ENCODE measurements around the gene ITFG1. TPM values are rescaled to one million over a fixed set of nuclear protein-coding genes. Genes with fewer than 3 reads are reported as not detected.
"Not testable (repeated sequence)": the region's sequence is repeated elsewhere in the genome, so short reads cannot be mapped to it uniquely, and the experiment has no call there.

ITFG1 gene
- total and polyA plus RNA-seq, 3 donors from 2014 or later: 94.7 to 130 (median 121) TPM

DNA sequence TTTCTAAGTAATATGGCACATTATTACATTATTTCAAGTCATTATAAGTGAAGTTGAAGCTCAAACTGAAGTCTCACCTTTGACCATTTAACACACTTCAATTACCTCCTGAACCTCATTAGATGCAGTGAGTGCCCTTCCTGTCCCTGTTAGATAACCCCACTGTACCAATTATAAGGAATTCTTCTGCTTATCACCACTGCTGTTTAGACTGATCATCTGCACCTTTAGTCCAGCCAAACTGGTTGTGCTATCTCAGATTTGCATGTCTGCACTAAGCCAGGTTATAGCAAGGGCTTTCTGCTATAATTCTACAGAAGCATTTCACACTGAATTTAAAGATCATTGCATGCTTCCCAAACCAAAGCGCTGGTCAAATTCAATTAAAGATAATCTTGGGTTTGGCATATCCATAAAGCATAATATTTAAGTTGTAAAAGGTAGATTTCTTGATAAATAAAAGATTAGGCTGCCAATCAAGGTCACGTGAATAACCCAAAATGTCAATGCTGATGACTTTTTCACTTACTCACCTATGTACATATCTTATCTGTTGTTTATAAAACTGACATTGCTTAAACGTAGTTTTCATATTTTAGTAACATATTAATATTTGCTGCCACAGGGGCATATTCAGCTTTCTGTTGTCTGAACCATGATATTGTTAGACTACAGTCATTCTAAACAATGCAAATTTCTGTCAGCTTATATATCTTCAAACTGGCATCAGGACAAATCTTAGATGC is 11.9 kb downstream of the ITFG1 start:
- H3K4me1 ChIP-seq: peaks cover 6% of the 10 kb centered on the region
- intact Hi-C loops (cut with DNase I; ENCODE audit: low total_unique reads): no loop called here
- no peaks in the 10 kb centered on the region for H3K9me3 ChIP-seq
- no peaks in the 10 kb centered on the region for H3K27me3 ChIP-seq
- H3K27ac ChIP-seq: no peak overlapping the region
- no peak overlapping the region for H3K4me3 ChIP-seq
- TF ChIP-seq, protein P1, sequence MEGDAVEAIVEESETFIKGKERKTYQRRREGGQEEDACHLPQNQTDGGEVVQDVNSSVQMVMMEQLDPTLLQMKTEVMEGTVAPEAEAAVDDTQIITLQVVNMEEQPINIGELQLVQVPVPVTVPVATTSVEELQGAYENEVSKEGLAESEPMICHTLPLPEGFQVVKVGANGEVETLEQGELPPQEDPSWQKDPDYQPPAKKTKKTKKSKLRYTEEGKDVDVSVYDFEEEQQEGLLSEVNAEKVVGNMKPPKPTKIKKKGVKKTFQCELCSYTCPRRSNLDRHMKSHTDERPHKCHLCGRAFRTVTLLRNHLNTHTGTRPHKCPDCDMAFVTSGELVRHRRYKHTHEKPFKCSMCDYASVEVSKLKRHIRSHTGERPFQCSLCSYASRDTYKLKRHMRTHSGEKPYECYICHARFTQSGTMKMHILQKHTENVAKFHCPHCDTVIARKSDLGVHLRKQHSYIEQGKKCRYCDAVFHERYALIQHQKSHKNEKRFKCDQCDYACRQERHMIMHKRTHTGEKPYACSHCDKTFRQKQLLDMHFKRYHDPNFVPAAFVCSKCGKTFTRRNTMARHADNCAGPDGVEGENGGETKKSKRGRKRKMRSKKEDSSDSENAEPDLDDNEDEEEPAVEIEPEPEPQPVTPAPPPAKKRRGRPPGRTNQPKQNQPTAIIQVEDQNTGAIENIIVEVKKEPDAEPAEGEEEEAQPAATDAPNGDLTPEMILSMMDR (IDR thresholded peaks at IDR 0.05): no peak
- 82 to 85% methylated on average over 3 of the region's 3 CpGs for WGBS, 2 donors
- DNase-seq: no peak
- H3K36me3 ChIP-seq (ENCODE audit: low read depth, missing control alignments): no peaks in the 10 kb centered on the region

DNA sequence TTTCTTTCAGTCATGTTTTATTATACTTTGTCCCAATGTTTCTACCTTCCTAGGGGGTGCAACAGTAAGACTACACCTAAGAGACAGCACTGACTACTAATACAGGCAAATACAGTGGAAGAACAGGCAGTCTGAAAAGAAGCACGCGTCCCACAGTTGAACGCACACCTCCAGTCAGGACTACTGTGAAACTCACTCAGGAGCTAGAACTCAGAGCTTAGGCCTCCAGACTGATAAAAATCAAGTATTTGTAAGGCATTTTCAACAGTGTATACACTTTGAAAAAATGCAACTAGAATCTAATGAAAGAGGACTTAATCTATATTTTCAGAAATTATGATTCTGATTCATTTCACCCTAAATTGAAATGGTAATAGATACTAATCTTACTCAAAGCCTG is 14.4 kb downstream of the ITFG1 start:
- Histone ChIP-seq H3K27ac (peak overlapping the region in 1 of 2 donors; percentile 26), H3K36me3 (ENCODE audit: low read depth, missing control alignments) (no peaks in the 10 kb centered on the region), H3K9me3 (no peaks in the 10 kb centered on the region), H3K27me3 (no peaks in the 10 kb centered on the region), H3K4me1 (peaks cover 6% of the 10 kb centered on the region), H3K4me3 (no peak overlapping the region)
- intact Hi-C loops (cut with DNase I; ENCODE audit: low total_unique reads): no loop called here
- 94% methylated on average over 3 of the region's 3 CpGs for WGBS, 2 donors
- no peak for DNase-seq
- TF ChIP-seq POLR2A (IDR thresholded peaks at IDR 0.05): no peak
- TF ChIP-seq, protein P1 (IDR thresholded peaks at IDR 0.05): no peak

DNA sequence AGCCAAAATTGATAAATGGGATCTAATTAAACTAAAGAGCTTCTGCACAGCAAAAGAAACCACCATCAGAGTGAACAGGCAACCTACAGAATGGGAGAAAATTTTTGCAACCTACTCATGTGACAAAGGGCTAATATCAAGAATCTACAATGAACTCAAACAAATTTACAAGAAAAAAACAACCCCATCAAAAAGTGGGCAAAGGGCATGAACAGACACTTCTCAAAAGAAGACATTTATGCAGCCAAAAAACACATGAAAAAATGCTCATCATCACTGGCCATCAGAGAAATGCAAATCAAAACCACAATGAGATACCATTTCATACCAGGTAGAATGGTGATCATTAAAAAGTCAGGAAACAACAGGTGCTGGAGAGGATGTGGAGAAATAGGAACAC is 18.0 kb downstream of the ITFG1 start:
- H3K36me3 ChIP-seq (ENCODE audit: low read depth, missing control alignments); DNase-seq; intact Hi-C loops (cut with DNase I; ENCODE audit: low total_unique reads); H3K27ac ChIP-seq; H3K9me3 ChIP-seq; H3K4me1 ChIP-seq; H3K4me3 ChIP-seq; H3K27me3 ChIP-seq: not testable (repeated sequence)

DNA sequence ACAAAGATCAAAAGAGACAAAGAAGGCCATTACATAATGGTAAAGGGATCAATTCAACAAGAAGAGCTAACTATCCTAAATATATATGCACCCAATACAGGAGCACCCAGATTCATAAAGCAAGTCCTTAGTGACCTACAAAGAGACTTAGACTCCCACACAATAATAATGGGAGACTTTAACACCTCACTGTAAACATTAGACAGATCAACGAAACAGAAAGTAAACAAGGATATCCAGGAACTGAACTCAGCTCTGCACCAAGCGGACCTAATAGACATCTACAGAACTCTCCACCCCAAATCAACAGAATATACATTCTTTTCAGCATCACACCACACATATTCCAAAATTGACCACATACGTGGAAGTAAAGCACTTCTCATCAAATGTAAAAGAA is 20.8 kb downstream of the ITFG1 start:
- H3K36me3 ChIP-seq (ENCODE audit: low read depth, missing control alignments); H3K9me3 ChIP-seq; H3K27ac ChIP-seq; DNase-seq; intact Hi-C loops (cut with DNase I; ENCODE audit: low total_unique reads); H3K27me3 ChIP-seq; H3K4me3 ChIP-seq; H3K4me1 ChIP-seq: not testable (repeated sequence)
- 93 to 98% methylated on average over 3 of the region's 3 CpGs for WGBS, 2 donors

DNA sequence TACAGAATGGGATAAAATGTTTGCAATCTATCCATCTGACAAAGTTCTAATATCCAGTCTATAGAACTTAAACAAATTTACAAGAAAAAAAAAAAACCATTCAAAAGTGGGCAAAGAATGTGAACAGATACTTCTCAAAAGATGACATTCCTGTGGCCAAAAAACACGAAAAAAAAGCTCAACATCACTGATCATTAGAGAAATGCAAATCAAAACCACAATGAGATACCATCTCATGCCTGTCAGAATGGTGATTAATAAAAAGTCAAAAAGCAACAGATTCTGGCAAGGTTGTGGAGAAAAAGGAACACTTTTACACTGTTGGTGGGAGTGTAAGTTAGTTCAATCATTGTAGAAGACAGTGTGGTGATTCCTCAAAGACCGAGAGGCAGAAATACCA is 26.6 kb downstream of the ITFG1 start:
- H3K4me1 ChIP-seq; H3K36me3 ChIP-seq (ENCODE audit: low read depth, missing control alignments); DNase-seq; H3K4me3 ChIP-seq; H3K27me3 ChIP-seq; intact Hi-C loops (cut with DNase I; ENCODE audit: low total_unique reads); H3K27ac ChIP-seq; H3K9me3 ChIP-seq: not testable (repeated sequence)
- WGBS, 2 donors: 91 to 93% methylated on average over 2 of the region's 2 CpGs

DNA sequence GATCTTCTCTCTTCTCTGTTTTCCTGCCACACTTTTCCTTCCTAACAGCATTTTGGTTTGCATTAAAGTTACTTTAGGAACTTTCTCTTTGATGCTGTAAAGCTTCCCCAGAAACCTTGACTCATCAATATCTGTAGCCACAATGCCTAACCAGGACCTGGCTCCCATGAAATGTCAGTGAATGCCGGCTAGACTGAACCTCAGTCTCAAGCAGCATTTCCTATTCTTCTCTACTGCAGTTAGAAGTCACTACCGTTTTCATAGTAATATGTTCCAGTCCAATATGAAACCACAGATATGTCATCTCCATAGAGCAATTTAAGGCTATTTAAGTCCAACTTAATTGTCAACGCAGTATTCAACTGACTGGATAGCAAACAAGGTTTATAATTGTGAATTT is 28.9 kb downstream of the ITFG1 start:
- H3K36me3 ChIP-seq (ENCODE audit: low read depth, missing control alignments): no peaks in the 10 kb centered on the region

More for the DNA sequence above, 28.9 kb downstream of the ITFG1 start:
- intact Hi-C loops (cut with DNase I; ENCODE audit: low total_unique reads): no loop called here
- no peak for DNase-seq
- Histone ChIP-seq H3K4me3 (no peak overlapping the region), H3K27me3 (no peaks in the 10 kb centered on the region), H3K9me3 (no peaks in the 10 kb centered on the region), H3K4me1 (no peaks in the 10 kb centered on the region), H3K27ac (no peak overlapping the region)
- 86 to 91% methylated on average over 3 of the region's 3 CpGs for WGBS, 2 donors
- TF ChIP-seq POLR2A (IDR thresholded peaks at IDR 0.05): no peak
- TF ChIP-seq, protein P1 (IDR thresholded peaks at IDR 0.05): no peak

Measured in testis (tissue), 3 donors.